ENCODE data around the gene PAPSS2. TPM values are rescaled to one million over a fixed set of nuclear protein-coding genes. Genes with fewer than 3 reads are reported as not detected.
A peak's percentile ranks its signal among the peaks of the same experiment; 100 is the strongest.

Gene PAPSS2
- total RNA-seq, 1 donor from 2014 or later = 4.7 TPM

DNA sequence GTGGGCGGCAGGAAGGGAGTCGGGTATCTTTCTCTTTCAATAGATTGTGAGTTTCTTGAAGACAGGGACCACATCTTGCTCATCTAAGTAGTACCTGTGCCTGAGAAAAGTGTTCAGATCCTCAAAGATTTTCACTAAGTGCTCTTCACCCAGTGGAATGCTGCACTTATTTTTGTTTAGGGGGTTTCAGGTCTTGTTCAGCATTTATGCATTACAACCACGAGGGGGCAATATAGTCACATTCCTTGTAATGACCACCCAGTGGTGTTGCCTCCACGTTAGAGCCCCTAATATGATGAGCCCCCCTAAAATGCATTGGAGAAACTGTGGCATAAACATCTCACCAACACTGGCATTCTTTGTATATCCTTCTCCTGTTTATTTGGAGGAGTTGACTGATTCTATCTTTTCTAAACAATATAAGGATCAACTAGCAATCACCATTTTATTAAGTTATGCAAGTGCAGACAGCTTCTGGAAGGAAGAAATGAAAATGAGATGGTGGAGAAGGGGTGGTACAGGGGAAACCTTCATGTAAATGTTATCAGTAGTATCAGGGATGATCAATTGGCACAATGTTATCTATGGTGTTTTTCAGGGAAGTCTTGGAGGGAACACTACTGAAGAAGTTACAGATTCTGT is 3.1 kb upstream of the PAPSS2 start:
- Mint-ChIP-seq H3K27ac (ENCODE audit: unreplicated experiment) (no peak overlapping the region), H3K36me3 (ENCODE audit: unreplicated experiment) (no peaks in the 10 kb centered on the region), H3K4me3 (ENCODE audit: unreplicated experiment) (no peak overlapping the region), H3K4me1 (ENCODE audit: low read depth, unreplicated experiment) (peaks cover 11% of the 10 kb centered on the region), H3K9me3 (ENCODE audit: unreplicated experiment) (peaks cover 2% of the 10 kb centered on the region), H3K27me3 (ENCODE audit: unreplicated experiment) (peaks cover 12% of the 10 kb centered on the region)
- no peak for DNase-seq
- TF ChIP-seq, protein P1, sequence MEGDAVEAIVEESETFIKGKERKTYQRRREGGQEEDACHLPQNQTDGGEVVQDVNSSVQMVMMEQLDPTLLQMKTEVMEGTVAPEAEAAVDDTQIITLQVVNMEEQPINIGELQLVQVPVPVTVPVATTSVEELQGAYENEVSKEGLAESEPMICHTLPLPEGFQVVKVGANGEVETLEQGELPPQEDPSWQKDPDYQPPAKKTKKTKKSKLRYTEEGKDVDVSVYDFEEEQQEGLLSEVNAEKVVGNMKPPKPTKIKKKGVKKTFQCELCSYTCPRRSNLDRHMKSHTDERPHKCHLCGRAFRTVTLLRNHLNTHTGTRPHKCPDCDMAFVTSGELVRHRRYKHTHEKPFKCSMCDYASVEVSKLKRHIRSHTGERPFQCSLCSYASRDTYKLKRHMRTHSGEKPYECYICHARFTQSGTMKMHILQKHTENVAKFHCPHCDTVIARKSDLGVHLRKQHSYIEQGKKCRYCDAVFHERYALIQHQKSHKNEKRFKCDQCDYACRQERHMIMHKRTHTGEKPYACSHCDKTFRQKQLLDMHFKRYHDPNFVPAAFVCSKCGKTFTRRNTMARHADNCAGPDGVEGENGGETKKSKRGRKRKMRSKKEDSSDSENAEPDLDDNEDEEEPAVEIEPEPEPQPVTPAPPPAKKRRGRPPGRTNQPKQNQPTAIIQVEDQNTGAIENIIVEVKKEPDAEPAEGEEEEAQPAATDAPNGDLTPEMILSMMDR (IDR thresholded peaks at IDR 0.05; ENCODE audit: partially characterized antibody, unreplicated experiment) = peak; percentile 80

DNA sequence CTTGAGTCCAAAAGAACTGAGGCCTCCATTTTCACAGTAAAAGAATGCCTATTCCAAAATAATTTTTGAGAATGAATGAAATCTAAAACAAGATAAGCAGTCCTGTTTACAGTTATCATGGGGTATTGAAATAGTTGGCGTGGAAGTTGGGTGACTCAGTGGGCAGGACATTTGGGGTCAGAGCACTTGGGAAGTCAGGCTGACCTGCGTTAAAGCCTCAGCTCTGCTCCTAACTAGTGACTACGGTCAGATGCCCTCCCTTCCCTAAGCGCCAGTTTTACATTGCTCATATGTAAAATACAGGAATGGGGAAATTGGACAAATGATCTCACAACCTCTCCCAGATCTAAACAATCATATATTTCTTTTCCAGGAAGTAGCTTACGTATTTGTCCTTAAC is 2.3 kb upstream of the PAPSS2 start:
- Mint-ChIP-seq H3K27ac (ENCODE audit: unreplicated experiment) (no peak overlapping the region), H3K27me3 (ENCODE audit: unreplicated experiment) (peaks cover 12% of the 10 kb centered on the region), H3K4me1 (ENCODE audit: low read depth, unreplicated experiment) (peaks cover 11% of the 10 kb centered on the region), H3K4me3 (ENCODE audit: unreplicated experiment) (no peak overlapping the region), H3K9me3 (ENCODE audit: unreplicated experiment) (peaks cover 2% of the 10 kb centered on the region), H3K36me3 (ENCODE audit: unreplicated experiment) (no peaks in the 10 kb centered on the region)
- DNase-seq = no peak
- TF ChIP-seq, protein P1 (IDR thresholded peaks at IDR 0.05; ENCODE audit: partially characterized antibody, unreplicated experiment) = no peak

DNA sequence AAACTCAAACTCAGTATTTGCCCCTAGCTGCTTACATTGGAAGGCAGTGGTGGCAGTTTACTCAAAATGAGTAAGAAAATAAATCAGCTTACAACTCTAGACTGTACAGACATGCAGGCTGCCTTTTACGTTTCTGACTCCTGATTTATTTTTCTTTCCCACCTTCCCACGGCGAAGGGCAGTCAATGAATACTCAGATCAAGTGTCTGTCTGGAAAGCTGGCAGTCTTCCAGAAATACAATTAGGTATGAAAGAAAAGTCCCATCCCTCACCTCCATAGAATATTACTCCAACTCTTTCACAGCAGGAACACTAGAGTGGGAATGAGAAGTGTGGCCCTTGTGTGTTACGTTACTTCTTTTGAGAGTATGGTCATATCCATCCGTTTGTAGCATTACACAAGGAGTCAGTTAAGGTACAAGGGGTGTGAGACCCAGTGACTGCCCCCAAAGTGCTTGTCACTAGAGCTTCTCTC is 1.3 kb upstream of the PAPSS2 start:
- DNase-seq = no peak
- Mint-ChIP-seq H3K27me3 (ENCODE audit: unreplicated experiment) (peaks cover 12% of the 10 kb centered on the region), H3K4me3 (ENCODE audit: unreplicated experiment) (no peak overlapping the region), H3K27ac (ENCODE audit: unreplicated experiment) (no peak overlapping the region), H3K9me3 (ENCODE audit: unreplicated experiment) (peaks cover 2% of the 10 kb centered on the region), H3K4me1 (ENCODE audit: low read depth, unreplicated experiment) (peaks cover 11% of the 10 kb centered on the region), H3K36me3 (ENCODE audit: unreplicated experiment) (no peaks in the 10 kb centered on the region)
- TF ChIP-seq, protein P1 (IDR thresholded peaks at IDR 0.05; ENCODE audit: partially characterized antibody, unreplicated experiment) = no peak

DNA sequence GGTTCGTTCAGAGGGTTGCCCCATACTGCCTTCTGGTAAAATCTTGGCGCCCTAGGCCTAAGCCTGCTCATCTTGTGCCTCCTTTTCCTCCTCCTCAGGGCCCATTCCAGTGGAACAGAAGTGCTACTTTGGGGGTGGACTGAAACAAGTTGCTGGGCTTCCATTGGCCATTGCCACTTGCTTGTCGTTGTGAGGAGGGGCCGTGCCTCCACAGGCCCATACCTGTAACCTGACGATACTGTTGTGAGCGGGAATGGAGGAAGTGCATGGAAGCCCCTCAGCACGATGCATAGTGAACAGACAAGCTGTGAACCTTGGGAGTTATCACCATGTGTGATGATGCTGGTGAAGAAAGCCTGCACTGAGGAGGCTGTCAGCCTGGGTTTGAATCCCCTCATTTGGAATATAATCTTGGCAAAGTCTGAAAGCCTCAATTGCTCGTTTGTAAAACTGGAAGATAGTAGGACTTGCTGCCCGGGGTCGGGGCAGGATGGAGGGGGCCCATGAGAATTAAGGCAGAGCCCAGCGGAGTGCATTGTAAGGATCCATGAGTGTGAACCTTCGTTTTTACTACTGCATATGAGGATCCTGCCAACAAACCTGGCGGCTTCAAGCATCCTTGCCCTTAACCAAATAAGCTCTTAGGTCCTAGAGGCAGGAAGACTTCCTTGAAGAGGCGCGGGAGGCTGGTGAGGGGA is 671 bp upstream of the PAPSS2 start:
- Mint-ChIP-seq H3K4me1 (ENCODE audit: low read depth, unreplicated experiment) (peaks cover 11% of the 10 kb centered on the region), H3K36me3 (ENCODE audit: unreplicated experiment) (no peaks in the 10 kb centered on the region), H3K4me3 (ENCODE audit: unreplicated experiment) (peak overlapping the region; percentile 91), H3K9me3 (ENCODE audit: unreplicated experiment) (peaks cover 2% of the 10 kb centered on the region), H3K27me3 (ENCODE audit: unreplicated experiment) (peaks cover 12% of the 10 kb centered on the region), H3K27ac (ENCODE audit: unreplicated experiment) (no peak overlapping the region)
- no peak for DNase-seq
- TF ChIP-seq, protein P1 (IDR thresholded peaks at IDR 0.05; ENCODE audit: partially characterized antibody, unreplicated experiment) = no peak
